Kidney (tissue), 14 donors: ENCODE data around the gene NPDC1. TPM values are rescaled to one million over a fixed set of nuclear protein-coding genes. Genes with fewer than 3 reads are reported as not detected.
A peak's percentile ranks its signal among the peaks of the same experiment; 100 is the strongest.

Experiments
- DNase-seq, 5 donors: peaks; one replicate each; pipeline ENCODE4 v3.0.0-alpha.2; 2013 to 2020
- FAIRE-seq: peaks from 2 replicates; lab custom pipeline; 2012; peaks lifted over from hg19 to GRCh38; lab: Jason Lieb, UNC
- H3K27ac ChIP-seq, 2 donors: one replicate each; pipeline ENCODE4 v1.7.0; 2013; ENCODE audit warnings: low read depth in 2 of 2, low read length in 2 of 2, inconsistent platforms in 1 of 2
- H3K27me3 ChIP-seq: one replicate; pipeline ENCODE4 v1.7.1; 2013; ENCODE audit warnings: low read length, inconsistent platforms; ENCODE audit not compliant: control insufficient read depth, insufficient read depth
- H3K36me3 ChIP-seq, 3 donors: one replicate each; pipeline versions ENCODE4 v1.7.0 to v1.7.1; 2013; ENCODE audit warnings: low read length in 3 of 3, control low read depth in 1 of 3, inconsistent platforms in 1 of 3; ENCODE audit not compliant: insufficient read depth in 3 of 3, control insufficient read depth in 2 of 3
- H3K4me1 ChIP-seq, 3 donors: one replicate each; pipeline versions ENCODE4 v1.7.0 to v1.7.1; 2013; ENCODE audit warnings: low read length in 3 of 3, inconsistent platforms in 1 of 3, low read depth in 1 of 3; ENCODE audit not compliant: control insufficient read depth in 2 of 3, insufficient read depth in 2 of 3
- H3K4me3 ChIP-seq, 3 donors: one replicate each; pipeline versions ENCODE4 v1.7.0 to v1.8.1; 2013; ENCODE audit warnings: low read length in 3 of 3, control low read depth in 1 of 3, inconsistent platforms in 1 of 3
- H3K9ac ChIP-seq, 3 donors: one replicate each; pipeline versions ENCODE4 v1.7.0 to v1.7.1; 2013; ENCODE audit warnings: low read length in 3 of 3, control low read depth in 1 of 3, inconsistent platforms in 1 of 3
- H3K9me3 ChIP-seq, 3 donors: one replicate each; pipeline versions ENCODE4 v1.7.0 to v1.7.1; 2013; ENCODE audit warnings: low read length in 3 of 3, control low read depth in 1 of 3, inconsistent platforms in 1 of 3; ENCODE audit not compliant: control insufficient read depth in 2 of 3, insufficient read depth in 1 of 3
- CTCF ChIP-seq: IDR thresholded peaks from 3 replicates; pipeline ENCODE4 v1.5.1; 2012; ENCODE audit warnings: mild to moderate bottlenecking, moderate library complexity, borderline replicate concordance; ENCODE audit not compliant: insufficient read depth; ENCODE audit errors: extremely low read depth
- intact Hi-C: fragments of 100-400 bp; cut with DNase I; formaldehyde crosslinking; loops from one replicate; pipeline ENCODE4 v1.11.1; 2022
- polyA plus RNA-seq: library from polyadenylated mRNA; stranded (reverse); fragments of 350-450 nt; fragmentation: Illumina TruSeq; extraction: RNeasy Lipid Tissue Mini Kit (QIAGEN cat#74804); gene quantifications from one replicate; pipeline ENCODE4 v1.2.3, GENCODE V29; 2014; ENCODE audit warnings: low read depth, low replicate concordance; ENCODE audit not compliant: insufficient read depth
- total RNA-seq: library from RNA; stranded (reverse); fragmentation: NEBNext Ultra II Directional; extraction: Animal tissue kit (Norgen Biotek cat#: 25700); gene quantifications from one replicate; pipeline ENCODE4 v1.2.1, GENCODE V29; 2021
- donor health status: control.
- donor health status: control.
- donor health status: control.
- donor health status: control.
- donor health status: control.
- donor health status: DM: yes; HTN: yes; CAD: no.
- donor health status: Normal renal cell carcinoma (clear cell type).

Gene NPDC1
- total and polyA plus RNA-seq, 2 donors from 2014 or later = 80.2 to 189 TPM

- peak within 1 kb of the TSS in 2 of 3 donors; percentile 44 to 61 for H3K4me3 ChIP-seq
- no peak for TF ChIP-seq CTCF
- intact Hi-C loops = no loop called here
- peaks cover 0 to 14% (median 0%) of the 10 kb centered on the region in 3 donors for H3K36me3 ChIP-seq
- peaks cover 0 to 9% (median 0%) of the 10 kb centered on the region in 3 donors for H3K4me1 ChIP-seq
- DNase-seq (peak; percentile 26 to 95 (median 62)), FAIRE-seq (no peak)
- no peaks in the 10 kb centered on the region for H3K9me3 ChIP-seq
- H3K9ac ChIP-seq = peak within 1 kb of the TSS in 2 of 3 donors; percentile 4 to 31
- peak within 1 kb of the TSS in 1 of 2 donors; percentile 9 for H3K27ac ChIP-seq
- H3K27me3 ChIP-seq = peaks cover 11% of the 10 kb centered on the region
Measured at GRCh38 chr9:137077010-137077747, 31.2 kb upstream of the NPDC1 start, which contains the start of gene UAP1L1. UAP1L1 (plus strand) TSS chr9:137077517; CDS start chr9:137077533, 16 bp downstream.

- Histone ChIP-seq H3K36me3 (peaks cover 0 to 11% (median 0%) of the 10 kb centered on the region in 3 donors), H3K27ac (peak overlapping the region in 1 of 2 donors; percentile 9), H3K9ac (no peak overlapping the region), H3K27me3 (peaks cover 11% of the 10 kb centered on the region), H3K4me1 (peaks cover 0 to 9% (median 0%) of the 10 kb centered on the region in 3 donors), H3K4me3 (no peak overlapping the region), H3K9me3 (no peaks in the 10 kb centered on the region)
- DNase-seq (peak in 1 of 5 donors; percentile 81), FAIRE-seq (no peak)
- TF ChIP-seq CTCF = no peak
- intact Hi-C loops = no loop called here
Measured at GRCh38 chr9:137076636-137077009, 30.6 kb upstream of the NPDC1 start.

DNA sequence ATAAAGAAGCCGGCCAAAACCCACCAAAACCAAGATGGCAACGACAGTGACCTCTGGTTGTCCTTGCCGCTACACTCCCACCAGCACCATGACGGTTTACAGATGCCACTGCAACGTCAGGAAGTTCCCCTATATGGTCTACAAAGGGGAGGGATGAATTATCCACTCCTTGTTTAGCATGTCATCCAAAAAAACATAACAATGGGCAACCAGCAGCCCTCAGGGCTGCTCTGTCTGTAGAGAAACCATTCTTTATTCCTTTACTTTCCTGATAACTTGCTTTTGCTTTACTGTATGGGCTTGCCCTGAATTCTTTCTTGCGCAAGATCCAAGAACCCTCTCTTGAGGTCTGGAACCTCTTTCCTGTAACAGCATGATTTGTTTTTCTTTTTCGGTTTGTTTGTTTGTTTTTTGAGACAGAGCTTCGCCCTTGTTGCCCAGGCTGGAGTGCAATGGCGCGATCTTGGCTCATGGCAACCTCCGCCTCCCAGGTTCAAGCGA is 29.3 kb upstream of the NPDC1 start:
- intact Hi-C loops = no loop called here
- Histone ChIP-seq H3K9ac (no peak overlapping the region), H3K27ac (no peak overlapping the region), H3K4me1 (peaks cover 0 to 16% (median 4%) of the 10 kb centered on the region in 3 donors), H3K36me3 (peaks cover 0 to 9% (median 0%) of the 10 kb centered on the region in 3 donors), H3K9me3 (no peaks in the 10 kb centered on the region), H3K27me3 (peaks cover 11% of the 10 kb centered on the region), H3K4me3 (no peak overlapping the region)
- no peak for TF ChIP-seq CTCF
- FAIRE-seq = no peak
- DNase-seq = no peak
